Measurements from ENCODE around the gene S100Z. TPM values are rescaled to one million over a fixed set of nuclear protein-coding genes. Genes with fewer than 3 reads are reported as not detected.

S100Z gene
- total RNA-seq, 4 donors from 2014 or later = 0.36 to 1.7 (median 0.37) TPM; not detected in 1

GRCh38 chr5:76861612-76862011 lies 11.8 kb downstream of the S100Z start:
- no peak for TF ChIP-seq CTCF (IDR thresholded peaks at IDR 0.05)
- ATAC-seq (ENCODE audit: low FRiP score) = peak; percentile 35

GRCh38 chr5:76863001-76863400 lies 13.2 kb downstream of the S100Z start:
- DNase-seq (ENCODE audit: low spot score) = no peak
- no peak for TF ChIP-seq CTCF (IDR thresholded peaks at IDR 0.05)
- no peak for ATAC-seq (ENCODE audit: low FRiP score)

More at GRCh38 chr5:76861612-76862011, 11.8 kb downstream of the S100Z start:
- no peak for DNase-seq (ENCODE audit: low spot score)

GRCh38 chr5:76866503-76866902 lies 16.7 kb downstream of the S100Z start:
- no peak for DNase-seq (ENCODE audit: low spot score)
- no peak for TF ChIP-seq CTCF (IDR thresholded peaks at IDR 0.05)
- ATAC-seq (ENCODE audit: low FRiP score) = no peak

GRCh38 chr5:76867038-76867437 lies 17.2 kb downstream of the S100Z start:
- DNase-seq (ENCODE audit: low spot score) (no peak), ATAC-seq (ENCODE audit: low FRiP score) (no peak)
- no peak for TF ChIP-seq CTCF (IDR thresholded peaks at IDR 0.05)

GRCh38 chr5:76867827-76868693 lies 18.2 kb downstream of the S100Z start:
- ATAC-seq (ENCODE audit: low FRiP score) (no peak), DNase-seq (ENCODE audit: low spot score) (peak; percentile 40)
- peak in 1 of 3 donors; percentile 14 for TF ChIP-seq CTCF (IDR thresholded peaks at IDR 0.05)

- no peak for TF ChIP-seq CTCF (IDR thresholded peaks at IDR 0.05)
- DNase-seq (ENCODE audit: low spot score) = no peak
- no peak for ATAC-seq (ENCODE audit: low FRiP score)
Observed at GRCh38 chr5:76870046-76870445, 20.2 kb downstream of the S100Z start.

- ATAC-seq (ENCODE audit: low FRiP score) (no peak), DNase-seq (ENCODE audit: low spot score) (no peak)
- TF ChIP-seq CTCF (IDR thresholded peaks at IDR 0.05) = no peak
Observed at GRCh38 chr5:76874088-76874581, 24.3 kb downstream of the S100Z start.
